ENCODE measurements around the gene RFX2.
"Not testable (repeated sequence)": the region's sequence is repeated elsewhere in the genome, so short reads cannot be mapped to it uniquely, and the experiment has no call there.

The RFX2 gene

DNA sequence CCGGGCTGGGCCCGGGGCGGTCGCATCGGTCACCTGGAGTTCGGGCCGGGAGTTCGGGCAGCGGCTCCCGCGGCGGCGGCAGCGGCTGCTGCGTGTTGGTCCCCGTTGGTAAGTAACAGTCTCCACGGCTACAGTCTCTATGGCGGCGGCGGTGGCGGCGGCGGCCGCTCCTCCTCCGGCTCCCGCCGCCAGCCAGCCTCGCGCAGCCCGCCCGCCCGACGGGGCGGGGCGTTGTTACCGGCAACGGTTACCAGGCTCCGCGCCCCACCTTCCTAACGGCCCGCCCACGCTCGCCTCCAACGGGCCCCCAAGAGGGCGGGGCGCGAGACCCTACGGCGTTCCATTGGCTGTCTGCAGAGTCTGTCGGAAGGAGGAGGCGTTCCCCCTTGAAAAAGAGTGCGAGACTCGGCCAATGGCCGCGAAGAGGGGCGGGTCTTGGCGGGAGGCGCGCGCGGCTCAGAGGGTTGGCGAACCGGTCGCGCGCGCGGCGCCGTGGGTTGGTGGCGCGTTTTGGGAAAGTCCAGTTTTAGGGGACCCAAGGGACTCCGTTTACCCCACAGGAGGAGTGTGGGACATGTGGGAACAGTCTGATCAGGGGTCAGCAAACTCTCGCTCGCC lies at the start of gene RFX2:
RFX2 (minus strand) TSS at position 141 of the 618 bp plus-strand sequence. CDS start 63,004 bp downstream, outside the sequence.
- DNase-seq (ENCODE audit: low read depth) = peak; percentile 99

DNA sequence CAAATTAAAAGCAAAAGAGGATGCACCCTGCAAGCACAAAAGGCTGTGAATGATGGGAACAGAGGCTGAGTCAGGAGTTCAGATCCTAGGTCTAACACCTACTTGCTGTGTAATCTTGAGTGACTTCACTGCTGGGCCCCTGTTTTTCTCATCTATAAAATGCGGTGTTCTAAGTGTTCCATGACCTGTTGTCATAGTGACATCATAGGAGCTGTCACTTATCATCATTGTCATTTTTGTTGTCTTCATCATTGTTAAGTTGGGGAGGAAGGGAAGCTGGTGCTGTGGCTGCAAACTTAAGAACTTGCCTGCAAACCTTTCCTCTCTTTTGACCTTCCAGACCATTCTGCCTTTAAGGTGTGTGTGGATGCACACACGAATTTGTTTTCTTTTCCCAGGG lies 45.7 kb upstream of the RFX2 start:
- DNase-seq (ENCODE audit: low read depth) = no peak

DNA sequence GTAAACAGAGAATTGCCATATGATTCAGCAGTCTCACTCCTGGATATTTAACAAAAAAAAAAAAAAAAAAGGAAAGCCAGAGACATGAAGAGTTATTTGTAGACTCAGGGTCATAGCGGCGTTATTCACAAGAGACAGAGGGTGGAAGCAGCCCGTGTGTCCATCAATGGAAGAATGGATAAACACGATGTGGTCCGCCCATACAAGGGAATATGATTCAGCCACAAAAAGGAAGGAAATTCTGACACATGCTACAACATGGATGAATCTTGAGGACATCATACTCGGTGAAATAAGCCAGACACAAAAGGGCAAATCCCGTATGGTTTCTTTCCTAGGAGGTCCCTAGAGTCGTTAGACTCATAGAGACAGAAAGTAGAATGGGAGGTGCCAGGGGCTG lies 40.0 kb upstream of the RFX2 start:
- DNase-seq (ENCODE audit: low read depth) = no peak

DNA sequence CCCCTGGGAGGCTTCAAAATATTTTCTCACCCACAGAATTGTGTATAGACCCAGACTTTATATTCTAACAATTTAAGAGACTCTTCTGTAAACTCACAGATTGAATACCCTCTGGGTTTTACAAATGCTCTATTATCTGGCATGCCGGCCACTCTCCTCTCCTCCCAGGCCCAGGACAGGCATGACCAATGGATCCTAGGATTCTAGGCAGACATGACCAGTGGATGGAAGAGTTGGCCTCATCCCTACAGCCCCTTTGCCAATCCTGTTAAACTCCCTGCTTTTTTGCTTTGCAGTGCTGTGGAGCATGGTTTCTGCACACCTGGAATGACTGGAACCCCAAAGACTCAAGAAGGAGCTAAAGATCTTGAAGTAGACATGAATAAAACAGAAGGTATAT lies 30.9 kb upstream of the RFX2 start:
- DNase-seq (ENCODE audit: low read depth) = no peak

DNA sequence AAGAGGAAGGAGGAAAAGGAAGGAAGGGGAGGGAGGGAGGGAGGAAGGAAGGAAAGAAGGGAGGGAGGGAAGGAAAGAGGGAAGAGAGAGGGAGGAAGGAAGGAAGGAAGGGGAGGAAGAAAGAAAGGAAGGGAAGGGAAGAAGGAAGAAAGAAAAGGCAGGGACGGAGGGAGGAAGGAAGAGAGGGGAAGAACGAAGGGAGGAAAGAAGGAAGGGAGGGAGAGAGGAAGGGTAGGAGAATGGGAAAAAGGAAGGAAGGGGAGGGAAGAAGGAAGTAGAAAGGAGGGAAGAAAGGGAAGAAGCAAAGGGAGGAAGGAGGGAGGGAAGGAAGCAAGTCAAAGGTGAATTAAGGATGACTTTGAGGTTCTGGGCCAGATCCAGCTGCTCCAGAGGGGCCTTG lies 28.2 kb upstream of the RFX2 start:
- no peak for DNase-seq (ENCODE audit: low read depth)

DNA sequence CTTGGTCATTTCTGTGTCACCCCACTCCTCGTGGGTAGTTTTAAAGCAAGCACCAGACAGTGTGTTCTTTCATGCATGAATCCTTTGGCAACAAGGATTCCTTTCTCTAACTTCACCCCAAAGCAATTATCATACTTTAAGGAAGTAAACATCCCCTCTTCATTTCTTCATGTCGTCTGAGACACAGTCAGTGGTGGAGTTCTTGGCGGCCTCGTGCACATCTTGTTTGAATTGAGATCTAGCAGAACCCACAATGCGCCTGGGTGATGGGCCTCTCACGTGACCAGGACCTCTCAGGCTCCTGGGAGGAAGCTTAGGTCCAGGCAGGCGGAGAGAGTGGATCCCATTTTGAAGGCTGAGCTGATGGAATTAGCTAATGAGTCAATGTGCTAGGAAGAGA lies 27.8 kb upstream of the RFX2 start:
- DNase-seq (ENCODE audit: low read depth) = no peak

DNA sequence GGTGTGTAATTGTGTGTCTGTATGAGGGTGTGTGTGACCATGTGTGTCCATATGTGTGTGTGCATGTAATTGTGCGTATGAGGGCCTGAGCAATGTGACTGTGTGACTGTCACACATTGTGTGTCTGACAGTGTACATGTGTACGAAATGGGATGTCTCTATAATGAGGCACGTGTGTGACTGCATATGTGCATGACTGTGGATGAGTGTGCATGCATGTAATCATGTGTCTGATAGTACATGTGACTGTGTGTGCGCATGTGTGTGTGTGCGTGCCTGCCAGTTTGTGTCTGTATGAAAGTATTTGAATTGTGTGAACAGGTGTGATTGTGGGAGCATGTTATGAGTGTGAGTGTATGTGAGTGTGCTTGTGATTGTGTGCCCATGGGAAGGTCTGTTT lies 22.9 kb upstream of the RFX2 start:
- DNase-seq (ENCODE audit: low read depth) = no peak

DNA sequence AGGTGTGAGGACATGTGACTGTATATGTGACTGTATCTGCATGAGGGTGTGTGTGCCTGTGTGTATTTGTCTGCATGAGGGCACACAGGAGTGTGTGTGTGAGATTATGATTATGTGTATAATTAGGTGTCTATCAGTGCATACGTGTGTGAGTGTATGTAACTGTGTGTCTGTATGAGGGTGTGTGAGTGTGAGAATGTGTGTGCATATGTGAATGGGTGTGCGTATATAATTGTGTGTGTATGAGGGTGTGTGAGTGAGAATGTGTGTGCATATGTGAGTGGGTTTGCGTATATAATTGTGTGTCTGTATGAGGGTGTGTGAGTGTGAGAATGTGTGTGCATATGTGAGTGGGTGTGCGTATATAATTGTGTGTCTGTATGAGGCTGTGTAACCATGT lies 22.2 kb upstream of the RFX2 start:
- DNase-seq (ENCODE audit: low read depth) = no peak

DNA sequence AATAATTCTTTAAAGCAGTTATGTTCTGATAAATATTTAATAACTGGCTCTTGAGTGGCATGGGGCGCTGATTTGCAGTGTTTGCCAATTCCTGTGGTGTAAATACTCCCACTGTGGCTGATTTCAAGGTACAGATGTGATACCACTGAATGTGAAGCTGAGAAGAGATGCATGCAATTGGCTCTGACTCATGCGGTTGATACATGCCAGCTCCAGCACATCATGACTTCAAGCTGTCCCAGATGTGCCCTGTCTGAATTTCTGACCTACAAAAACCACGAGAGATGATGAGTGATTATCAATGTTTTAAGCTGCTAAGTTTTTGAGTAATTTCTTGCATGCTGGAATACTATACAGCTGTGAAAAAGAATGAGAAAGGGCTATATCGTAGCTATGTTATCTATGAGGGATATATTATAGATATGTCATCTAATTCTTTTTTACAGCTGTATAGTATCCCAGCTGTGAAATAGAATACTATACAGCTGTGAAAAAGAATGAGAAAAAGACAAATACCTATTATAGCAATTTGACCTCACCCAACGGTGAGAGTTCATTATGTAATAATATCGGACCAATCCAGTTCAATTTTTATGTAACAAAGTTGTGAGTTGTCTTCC lies 17.5 kb upstream of the RFX2 start:
- no peak for DNase-seq (ENCODE audit: low read depth)

DNA sequence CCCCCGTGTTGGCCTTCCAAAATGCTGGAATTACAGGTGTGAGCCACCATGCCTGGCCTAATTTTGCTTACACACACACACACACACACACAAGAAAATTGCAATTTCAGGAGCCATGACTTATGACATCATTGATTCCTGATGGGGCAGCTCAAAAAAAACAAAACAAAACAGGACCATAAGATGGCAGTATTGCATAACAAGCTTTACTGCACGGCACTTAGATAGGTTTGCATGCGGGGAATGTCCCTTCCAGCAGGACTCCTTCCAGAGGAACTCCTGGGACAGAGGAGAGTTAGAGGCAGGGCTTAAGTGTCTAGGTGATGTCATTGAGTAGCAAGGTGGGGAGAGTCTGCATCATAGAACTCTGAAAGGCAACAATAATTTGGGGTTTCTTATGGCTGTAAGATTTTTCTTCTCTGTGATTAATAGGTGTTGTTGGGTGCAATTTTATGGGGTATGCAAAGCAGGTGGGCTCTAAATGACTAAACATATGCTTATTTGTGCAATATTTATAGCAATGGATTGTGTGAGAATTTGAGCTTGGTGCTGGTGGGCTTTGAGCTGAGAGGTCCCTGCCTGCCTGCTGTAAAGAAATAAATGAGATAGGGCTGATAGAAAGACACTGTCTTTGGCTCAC lies 16.2 kb upstream of the RFX2 start:
- DNase-seq (ENCODE audit: low read depth) = no peak

DNA sequence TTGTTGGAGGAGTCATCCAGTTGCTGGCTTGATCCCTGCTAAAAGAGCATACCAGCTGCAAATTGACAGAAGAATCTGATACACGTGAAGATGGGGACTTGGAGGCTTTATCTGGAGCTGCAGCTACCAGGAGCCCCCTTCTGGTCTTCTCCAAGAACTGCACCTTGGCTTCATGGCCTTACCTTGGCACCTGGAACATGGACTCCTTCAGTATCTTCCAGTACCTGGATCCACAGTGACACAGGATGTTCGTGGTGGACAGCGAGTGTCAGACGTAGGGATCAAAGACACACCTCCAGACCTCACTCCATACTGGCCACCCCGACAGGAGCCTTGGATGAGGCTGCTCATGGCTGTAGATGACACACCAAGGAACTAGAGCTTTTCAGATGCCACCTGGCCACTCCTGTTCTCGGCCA lies 15.3 kb upstream of the RFX2 start:
- DNase-seq (ENCODE audit: low read depth) = peak; percentile 45

DNA sequence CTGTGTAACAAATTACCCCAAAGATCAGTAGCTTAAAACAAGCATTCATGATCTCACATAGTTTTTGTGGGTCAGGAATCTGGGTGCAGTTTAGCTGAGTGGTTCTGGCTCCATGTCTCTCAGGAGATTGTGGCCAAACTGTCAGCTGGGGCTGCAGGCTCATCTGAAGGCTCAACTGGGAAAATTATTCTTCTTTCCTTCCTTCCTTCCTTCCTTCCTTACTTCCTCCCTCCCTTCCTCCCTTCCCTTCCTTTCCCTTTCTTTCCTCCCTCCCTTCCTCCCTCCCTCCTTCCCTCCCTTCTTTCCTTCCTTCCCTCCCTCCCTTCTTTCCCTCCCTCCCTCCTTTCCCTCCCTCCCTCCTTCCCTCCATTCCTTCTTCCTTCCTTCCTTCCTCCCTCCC lies 8.7 kb upstream of the RFX2 start:
- no peak for DNase-seq (ENCODE audit: low read depth)

DNA sequence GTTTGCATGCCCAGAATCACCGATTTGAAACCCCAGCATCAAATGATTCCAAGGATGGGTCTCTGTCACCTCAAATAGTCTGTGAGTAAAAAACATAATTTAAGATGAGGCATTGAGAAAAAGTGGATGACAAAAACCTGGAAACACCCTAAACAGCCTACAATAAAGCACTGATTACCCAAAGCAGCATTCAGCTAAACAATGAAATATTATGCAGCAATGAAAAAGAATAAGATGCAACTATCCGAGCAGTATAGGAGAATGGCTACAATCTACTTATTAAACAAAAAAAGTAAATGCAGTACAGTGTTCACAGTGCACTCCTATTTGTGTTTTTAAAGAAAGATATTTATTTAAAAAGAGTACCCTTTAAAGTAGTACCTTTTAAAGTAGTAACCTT lies 7.7 kb upstream of the RFX2 start:
- no peak for DNase-seq (ENCODE audit: low read depth)

DNA sequence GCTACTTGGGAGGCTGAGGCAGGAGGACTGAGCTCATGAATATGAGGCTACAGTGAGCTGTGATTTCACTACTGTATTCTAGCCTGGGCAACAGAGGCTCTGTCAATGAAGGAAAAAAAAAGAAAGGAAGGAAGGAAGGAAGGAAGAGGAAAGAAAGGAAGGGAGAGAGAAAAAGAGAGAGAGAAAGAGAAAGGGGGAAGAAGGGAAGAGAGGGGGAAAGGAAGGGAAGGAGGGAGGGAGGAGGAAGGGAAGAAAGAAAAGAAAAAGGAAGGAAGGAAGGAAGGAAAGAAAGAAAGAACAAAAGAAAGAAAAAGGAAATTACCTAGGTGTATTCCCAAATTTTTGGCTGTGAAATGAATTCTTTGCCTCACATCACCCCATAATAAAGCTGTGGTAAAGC lies 7.2 kb upstream of the RFX2 start:
- no peak for DNase-seq (ENCODE audit: low read depth)

DNA sequence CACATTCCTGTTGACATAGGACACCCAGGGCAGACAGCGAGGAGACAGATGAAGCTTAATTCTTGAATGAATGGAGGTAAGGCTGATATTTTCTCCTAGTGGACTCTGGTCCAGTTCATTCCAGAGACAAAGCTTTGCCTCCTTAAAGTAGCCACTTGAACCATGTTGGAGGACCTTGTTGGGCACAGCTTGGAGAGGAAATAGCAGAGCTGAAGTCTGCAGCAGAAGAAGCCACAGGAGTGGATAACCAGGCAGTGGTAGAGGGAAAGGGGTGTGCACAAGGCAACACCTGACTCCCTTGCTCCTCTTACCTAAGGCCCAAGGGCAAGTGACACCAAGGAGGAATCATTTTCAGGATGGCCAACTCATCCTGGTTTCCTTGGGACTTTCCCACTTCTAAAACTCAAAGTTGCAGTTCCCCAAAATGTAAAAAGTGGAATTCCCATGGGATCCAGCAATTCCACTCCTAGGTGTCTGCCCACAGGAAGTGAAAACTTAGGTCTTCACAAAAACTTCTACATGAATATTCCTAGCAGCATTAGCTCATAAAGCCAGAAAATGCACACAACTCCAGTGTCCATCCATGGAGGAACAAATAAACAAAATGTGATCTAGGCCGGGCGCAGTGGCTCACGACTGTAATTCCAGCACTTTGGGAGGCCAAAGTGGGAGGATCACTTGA lies 6.6 kb upstream of the RFX2 start:
- no peak for DNase-seq (ENCODE audit: low read depth)

DNA sequence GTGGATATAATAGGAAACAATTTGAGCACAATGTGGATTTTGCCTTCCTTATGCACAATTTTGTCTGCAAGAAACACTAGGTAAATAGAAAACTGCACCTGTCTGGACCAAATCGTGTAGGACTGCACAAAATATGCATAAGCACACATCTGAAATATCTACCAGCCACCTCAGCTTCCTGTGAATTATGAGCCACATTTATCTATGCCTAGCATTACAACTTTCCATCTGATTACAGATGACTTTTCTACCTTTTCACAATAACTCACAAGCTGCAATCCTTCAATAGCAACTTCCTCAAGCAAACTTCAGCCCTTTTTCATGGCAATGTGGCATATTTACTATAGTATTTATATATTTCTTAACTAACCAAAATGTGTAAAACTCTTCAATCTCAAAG lies 5.7 kb upstream of the RFX2 start:
- DNase-seq (ENCODE audit: low read depth) = no peak

DNA sequence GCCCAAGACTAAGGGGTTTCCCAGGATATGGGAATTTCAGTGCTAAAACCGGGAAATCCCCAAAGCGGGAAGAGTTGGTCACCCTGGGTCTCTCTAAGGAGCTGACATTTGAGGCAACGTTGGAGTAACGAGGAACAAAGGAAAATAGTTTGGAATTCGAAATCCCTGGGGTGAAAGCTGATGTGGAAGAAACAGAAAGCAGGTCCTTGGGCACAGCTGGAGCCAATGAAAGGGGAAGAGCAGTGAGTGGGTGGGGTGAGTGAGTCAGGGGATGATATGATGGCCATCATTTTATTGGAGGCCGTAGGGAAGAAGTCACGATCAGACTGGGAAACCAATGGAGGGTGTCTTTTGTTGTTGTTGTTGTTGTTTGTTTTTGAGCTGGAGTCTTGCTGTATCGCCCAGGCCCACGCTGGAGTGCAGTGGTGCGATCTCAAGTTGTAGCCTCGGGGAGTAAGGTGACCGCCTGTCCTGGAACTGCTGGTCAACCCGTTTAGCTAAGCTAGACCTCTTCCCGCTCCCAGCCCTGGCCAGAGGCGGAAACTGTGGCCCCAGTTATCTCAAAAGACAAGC lies 3.4 kb upstream of the RFX2 start:
- DNase-seq (ENCODE audit: low read depth) = no peak

DNA sequence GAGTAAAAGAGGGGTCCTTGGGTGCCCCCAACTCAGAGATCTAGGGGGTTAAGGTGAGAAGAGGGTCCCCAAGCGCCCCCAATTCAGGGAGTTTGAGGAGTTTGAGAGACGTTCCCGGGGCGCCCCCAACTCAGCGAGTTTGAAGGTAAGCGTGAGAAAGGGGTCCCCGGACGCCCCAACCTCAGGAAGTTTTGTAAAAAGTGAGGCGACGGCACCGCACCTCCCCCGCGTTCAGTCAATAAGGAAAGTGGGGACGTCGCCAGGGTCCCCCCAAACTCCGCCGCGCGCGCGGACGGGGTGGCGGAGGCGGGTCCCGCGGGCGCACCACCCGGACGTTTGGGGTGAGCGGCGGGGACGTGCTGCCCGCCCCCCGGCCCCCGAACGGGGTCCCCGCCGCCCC lies 353 bp downstream of the RFX2 start:
- no peak for DNase-seq (ENCODE audit: low read depth)

DNA sequence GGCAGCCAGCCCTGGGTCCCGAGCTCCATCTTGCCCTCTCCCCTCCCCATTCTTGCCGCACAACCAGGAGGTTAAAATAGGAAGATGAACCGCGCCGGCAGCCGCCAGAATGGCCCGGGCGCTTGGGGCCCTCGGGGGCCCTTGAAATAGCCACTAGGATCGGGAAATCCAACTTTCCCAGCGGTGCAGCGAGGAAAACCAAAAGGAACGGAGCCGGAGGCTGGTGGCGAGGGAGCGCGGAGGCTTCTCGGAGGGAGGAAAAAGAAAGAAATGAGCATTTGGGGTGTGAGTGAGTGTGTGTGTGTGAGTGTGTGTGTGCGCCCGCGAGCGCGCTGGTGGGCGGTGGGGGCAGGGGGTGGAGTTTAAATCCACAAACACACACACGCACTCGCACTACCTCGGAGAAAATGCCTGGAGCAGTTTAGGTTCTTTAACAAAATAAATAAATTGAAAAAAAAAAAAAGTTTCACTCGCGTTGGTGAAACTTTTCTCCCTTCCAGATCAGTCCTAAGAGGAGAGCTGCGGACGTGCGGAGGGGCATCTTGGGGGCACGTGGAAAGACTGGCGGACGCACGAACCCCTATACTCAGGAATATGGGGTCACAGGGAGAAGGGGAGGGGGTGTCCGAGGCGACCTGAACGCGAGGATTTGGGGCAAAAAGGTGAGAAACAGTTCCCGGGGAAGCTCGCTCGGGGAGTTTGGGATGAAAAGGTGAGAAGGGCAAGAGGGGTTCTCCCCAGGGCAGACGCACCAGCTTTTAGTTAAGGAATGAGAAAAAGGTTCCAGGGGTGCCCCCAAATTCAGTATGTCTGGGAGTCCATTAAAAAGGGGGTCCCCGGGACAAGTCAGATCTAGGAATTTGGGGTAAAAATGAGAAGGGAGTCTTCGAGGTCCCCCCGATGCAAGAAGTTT lies 1.3 kb downstream of the RFX2 start:
- DNase-seq (ENCODE audit: low read depth) = peak; percentile 48

DNA sequence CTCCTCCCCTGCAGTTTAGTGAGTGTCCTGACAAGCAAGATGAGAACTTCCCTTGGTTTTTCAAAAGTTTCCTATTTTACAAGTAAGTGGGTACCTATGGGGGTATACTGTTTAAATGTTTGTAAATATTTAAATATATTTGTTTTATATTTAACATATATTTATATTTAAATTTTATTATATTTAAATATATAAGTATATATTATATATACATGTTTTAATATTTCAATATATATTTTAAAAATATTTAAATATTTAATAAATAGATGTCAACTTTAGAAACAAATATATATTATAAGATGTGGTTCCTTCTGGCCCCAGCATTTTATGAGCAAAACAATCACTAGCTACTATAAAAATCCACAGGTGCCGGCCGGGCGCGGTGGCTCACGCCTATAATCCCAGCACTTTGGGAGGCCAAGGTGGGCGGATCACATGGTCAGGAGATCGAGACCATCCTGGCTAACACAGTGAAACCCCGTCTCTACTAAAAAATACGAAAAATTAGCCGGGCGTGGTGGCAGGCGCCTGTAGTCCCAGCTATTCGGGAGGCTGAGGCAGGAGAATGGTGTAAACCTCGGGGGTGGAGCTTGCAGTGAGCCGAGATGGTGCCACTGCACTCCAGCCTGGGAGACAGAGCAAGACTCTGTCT lies 3.5 kb downstream of the RFX2 start:
- not testable (repeated sequence) for DNase-seq (ENCODE audit: low read depth)

DNA sequence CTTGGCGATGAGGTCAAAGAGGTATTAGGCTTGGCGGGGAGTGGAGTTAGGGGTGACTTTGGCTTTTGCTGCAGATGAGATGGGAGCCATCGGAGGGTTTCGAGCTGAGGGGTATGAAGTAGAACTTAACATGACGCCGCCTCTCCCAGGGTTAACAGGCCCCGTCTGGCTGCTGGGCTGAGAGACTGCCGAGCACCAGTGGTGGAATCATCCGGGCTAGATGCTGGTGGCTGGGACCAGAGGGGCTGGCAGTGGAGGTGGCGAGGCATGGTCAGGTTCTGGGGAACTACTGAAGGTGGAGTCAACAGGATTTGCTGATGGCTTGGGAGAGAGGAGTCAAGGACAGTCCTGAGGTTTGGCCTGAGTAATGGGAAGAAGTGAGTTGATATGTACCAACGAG lies 4.9 kb downstream of the RFX2 start:
- DNase-seq (ENCODE audit: low read depth) = no peak
